DMS114 treated with DMSO at 0.1 percent for 48 hours (cell line): ENCODE results near the gene POU2AF3.

Experiments used
- DNase-seq: peaks from one replicate; lab custom pipeline; 2025; ENCODE audit not compliant: unreplicated experiment; lab: John Stamatoyannopoulos, UW

POU2AF3 gene

GRCh38 chr11:111327908-111328624 lies 29.7 kb downstream of the POU2AF3 start:
- DNase-seq, result no peak

DNA sequence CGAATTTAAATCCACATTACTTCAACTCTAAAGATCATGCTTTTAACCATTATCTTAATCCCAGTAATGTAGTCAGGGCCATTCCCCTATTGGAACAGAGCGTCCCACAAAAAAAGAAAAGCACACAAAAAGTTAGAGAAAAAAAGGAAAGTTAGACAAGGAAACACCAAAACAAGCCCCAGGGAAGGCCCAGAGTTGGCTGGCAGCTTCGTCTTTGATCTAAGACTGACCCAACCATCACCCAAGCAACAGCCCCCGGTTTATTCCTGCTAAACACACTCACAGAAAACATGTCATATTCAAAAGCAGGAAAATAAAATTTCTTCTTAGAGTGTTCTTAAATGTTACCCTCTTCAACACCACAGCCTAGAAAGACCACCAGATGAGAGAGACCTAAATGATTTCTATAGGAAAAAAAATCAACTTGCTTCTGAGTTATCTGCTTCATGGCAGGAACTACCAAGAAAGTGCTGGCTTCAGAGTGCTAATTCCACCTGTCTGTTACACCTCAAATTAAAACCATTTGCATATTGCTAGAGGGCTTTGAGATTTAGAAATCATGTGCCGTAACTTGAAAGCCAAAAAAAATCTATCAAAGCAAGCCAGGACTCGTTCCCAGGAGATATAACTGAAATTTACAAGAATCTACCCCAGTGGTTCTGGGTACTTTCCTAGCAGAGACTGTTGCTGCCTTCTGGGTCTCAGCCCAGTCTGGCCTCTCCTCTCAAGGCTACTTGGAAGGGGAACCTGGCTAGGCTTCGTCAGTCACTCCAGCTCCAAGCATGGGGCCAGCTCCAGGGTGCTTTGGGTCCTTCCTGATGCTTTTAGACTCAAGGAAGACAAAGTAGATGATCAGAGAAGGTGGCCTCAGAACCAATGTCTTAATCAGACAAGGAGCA lies 31.2 kb downstream of the POU2AF3 start:
- DNase-seq, result no peak

GRCh38 chr11:111330234-111330893 lies 32.0 kb downstream of the POU2AF3 start:
- no peak for DNase-seq

GRCh38 chr11:111331711-111332479 lies 33.5 kb downstream of the POU2AF3 start:
- DNase-seq, result no peak

- DNase-seq, result no peak
These were observed 36.5 kb downstream of the POU2AF3 start for GRCh38 chr11:111334532-111335502.

DNA sequence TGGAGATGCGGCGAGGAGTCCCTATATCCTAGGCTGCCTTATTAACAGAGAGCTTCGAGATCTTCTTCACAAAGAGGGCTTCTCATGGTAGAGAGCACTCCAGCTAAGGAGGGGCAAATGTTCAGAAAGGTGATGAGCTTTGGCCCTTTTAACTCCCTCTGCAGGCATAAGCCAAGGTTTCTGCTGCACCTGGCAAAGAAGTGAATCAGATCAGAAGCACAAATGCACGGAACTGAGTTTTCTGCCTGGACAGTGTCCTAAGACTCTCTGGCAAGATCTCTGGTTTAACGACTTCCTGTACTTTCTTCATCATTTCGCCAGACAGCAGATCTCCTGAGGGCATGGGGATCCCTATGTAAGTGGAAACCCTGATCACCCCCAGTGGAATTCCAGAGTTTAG lies 37.2 kb downstream of the POU2AF3 start:
- DNase-seq, result no peak

- no peak for DNase-seq
These were observed 37.7 kb downstream of the POU2AF3 start for GRCh38 chr11:111336062-111336461.

DNA sequence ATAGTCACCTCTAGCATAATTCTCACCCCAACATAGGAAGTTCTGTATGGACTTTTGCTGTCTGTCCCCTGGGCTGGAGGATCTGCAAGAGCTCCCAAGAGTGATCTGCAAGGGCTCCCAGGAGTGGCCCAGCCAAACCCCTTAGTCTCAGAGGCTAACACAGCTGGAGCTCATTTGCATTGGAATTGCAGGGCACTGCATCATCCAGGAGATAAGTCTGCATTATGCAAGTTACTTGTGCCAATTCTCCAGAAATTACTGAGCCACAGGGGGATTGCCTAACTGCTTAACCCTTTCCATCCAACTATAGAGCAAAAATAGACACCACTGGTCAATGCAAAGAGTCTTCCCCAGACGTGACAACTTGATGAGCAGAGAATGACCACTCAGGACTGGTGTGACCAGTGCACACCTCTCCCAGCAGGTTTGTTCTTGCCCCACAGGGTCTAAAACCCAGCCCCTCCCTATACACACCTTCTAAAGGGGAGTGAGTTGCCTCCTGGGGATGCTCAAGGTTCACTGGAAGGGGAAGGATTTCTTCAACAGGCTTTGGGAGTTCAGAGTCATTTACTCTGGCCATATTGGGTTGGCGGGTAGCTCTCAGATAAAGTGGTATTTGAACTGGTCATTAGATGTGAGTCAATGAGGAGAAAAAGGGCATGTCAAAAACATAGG lies 38.4 kb downstream of the POU2AF3 start:
- DNase-seq, result no peak

DNA sequence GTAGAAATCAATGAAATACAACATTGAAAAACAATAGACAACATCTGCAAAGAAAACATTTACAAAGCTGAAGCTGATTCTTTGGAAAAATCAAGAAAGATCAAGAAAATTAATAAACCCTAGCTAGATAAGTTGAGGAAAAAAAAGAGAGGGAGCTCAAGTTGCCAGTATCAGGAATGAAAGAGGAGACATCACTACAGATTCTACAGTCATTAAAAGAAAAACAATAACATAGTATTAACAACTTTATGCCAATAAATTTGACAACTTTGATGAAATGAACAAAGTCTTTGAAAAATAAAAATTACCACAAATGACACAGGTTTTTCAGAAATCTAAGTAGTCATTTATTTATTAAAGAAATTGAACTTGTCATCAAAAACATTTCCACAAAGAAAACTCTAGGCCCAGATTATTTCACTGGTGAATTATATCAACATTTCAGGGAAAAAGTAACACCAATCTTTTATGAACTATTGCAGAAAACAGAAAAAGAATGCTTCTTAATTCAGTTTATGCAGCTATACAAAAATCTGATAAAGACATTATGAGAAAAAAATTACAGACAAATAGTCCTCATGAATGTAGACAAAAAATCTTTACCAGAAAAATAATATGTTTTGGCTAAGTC lies 41.5 kb downstream of the POU2AF3 start:
- no peak for DNase-seq

GRCh38 chr11:111342329-111342728 lies 44.0 kb downstream of the POU2AF3 start:
- no peak for DNase-seq

DNA sequence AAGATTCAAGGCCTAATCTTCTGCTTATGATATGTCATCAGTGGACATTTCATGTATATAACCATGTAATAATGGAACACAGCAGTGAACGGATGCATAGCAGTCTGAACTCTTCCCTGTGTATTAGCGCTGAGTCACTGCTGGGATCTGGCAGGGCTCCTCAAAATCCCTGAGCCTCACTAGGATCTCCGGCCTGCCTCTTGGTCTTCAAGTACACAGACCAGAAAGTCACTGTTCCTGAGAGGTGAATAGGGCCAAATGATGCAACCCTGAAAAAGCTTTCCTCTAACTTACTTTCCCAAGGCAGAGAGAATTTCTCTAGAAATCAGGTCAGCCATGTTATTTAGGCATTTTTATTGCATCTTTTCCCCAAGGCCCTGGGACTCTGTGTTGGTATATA lies 45.7 kb downstream of the POU2AF3 start:
- DNase-seq, result no peak

GRCh38 chr11:111347002-111347722 lies 48.8 kb downstream of the POU2AF3 start:
- no peak for DNase-seq

GRCh38 chr11:111347723-111348115 lies 49.4 kb downstream of the POU2AF3 start:
- no peak for DNase-seq

DNA sequence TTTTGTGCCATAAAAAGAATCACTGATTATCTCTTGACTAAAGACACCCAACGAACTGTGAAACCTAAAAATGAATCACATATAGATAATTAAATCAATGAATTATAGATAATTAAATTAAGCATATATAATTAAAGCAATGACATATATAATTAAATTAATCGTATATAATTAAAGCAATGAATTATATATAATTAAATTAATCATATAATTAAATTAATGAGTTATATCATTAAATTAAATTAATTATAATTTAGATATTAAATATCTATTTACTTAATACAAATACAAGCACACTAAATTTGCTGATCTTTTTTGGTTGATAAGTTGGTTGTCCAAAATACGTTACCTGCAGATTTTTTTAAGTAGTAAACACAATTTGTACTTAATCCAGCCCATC lies 49.8 kb downstream of the POU2AF3 start:
- DNase-seq, result no peak

- no peak for DNase-seq
These were observed 50.9 kb downstream of the POU2AF3 start for GRCh38 chr11:111349191-111349695.

DNA sequence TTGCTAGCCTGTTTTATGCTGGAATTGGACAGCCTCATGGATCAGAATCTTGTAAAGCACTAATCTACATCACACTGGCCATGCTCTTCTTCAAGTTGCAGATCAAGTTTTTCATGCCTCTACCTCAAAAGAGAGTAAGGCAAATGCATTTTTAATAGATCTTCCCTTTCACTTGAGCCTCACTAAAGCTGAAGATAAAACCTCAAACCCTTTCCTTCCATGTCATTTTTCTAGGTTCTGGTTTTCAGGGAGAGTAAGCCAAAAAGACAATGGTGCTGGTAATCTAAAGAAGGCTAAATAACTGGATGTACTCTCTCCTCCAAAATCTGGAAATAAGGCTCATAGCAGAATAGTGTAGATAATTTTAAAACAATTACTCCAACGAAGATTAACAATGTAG lies 52.5 kb downstream of the POU2AF3 start:
- DNase-seq, result no peak

DNA sequence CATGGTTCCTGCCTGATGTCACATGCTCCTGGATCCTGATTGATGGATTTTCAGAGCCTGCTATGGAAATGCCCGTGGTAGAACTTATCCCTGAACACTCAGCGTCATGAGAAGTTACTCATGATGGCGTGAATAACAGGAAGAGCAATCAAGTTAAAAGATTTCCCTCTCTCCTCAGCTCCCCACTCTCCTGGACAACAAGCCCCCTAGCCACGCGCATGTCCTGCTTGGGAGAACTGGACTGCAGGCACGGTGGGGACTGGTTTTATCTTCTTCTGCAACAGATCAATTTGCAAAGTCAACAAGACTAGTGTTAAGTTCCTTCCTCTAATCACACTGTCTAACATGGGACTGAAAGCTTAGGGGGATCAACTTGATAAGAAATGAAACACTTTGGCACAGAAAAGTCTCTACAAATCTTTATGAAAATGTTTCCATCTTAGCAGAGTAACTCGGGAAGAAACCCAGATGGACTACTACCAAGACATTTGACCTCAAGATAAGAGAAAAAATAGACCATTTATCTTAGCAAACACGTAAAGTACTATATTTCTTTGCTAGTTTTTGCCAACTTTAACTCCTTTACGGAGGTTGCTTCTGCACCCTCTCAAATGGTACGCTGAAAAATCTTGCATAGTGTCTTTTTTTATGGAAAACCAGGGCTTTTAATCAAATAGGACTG lies 53.2 kb downstream of the POU2AF3 start:
- DNase-seq, result no peak
